Activated naive CD8-positive, alpha-beta T cell treated with anti-CD3 and anti-CD28 coated beads, Interleukin-2, amount 50 U/mL, for 16 hours (primary cell): ENCODE measurements around the gene FAM9C.
"Not testable (repeated sequence)": the region's sequence is repeated elsewhere in the genome, so short reads cannot be mapped to it uniquely, and the experiment has no call there.

Source experiments
- DNase-seq: peaks from one replicate; pipeline ENCODE4 v3.0.0-alpha.2; 2020; ENCODE audit warnings: low read depth, low spot score

The FAM9C gene

GRCh38 chrX:13076176-13076961 is 31.9 kb upstream of the FAM9C start:
- DNase-seq, result no peak

- DNase-seq, result no peak
These were observed 30.2 kb upstream of the FAM9C start for GRCh38 chrX:13074297-13075262.

- no peak for DNase-seq
These were observed 25.5 kb upstream of the FAM9C start for GRCh38 chrX:13069771-13070416.

GRCh38 chrX:13068651-13069050 is 24.2 kb upstream of the FAM9C start:
- no peak for DNase-seq

- no peak for DNase-seq
These were observed 23.4 kb upstream of the FAM9C start for GRCh38 chrX:13067773-13068172.

GRCh38 chrX:13066391-13066790 is 22.0 kb upstream of the FAM9C start:
- DNase-seq, result no peak

GRCh38 chrX:13064599-13065143 is 20.3 kb upstream of the FAM9C start:
- DNase-seq, result no peak

- DNase-seq, result not testable (repeated sequence)
These were observed 18.7 kb upstream of the FAM9C start for GRCh38 chrX:13063124-13063523.

- DNase-seq, result not testable (repeated sequence)
These were observed 17.9 kb upstream of the FAM9C start for GRCh38 chrX:13062331-13062730.

- not testable (repeated sequence) for DNase-seq
These were observed 16.8 kb upstream of the FAM9C start for GRCh38 chrX:13061215-13061708.

- no peak for DNase-seq
These were observed 15.4 kb upstream of the FAM9C start for GRCh38 chrX:13059637-13060499.

GRCh38 chrX:13055486-13055885 is 11.1 kb upstream of the FAM9C start:
- no peak for DNase-seq

GRCh38 chrX:13053171-13053570 is 8.8 kb upstream of the FAM9C start:
- no peak for DNase-seq

GRCh38 chrX:13051529-13052172 is 7.2 kb upstream of the FAM9C start:
- DNase-seq, result no peak

GRCh38 chrX:13051167-13051528 is 6.7 kb upstream of the FAM9C start:
- no peak for DNase-seq

- no peak for DNase-seq
These were observed 5.7 kb upstream of the FAM9C start for GRCh38 chrX:13050151-13050550.

GRCh38 chrX:13048280-13048679 is 3.9 kb upstream of the FAM9C start:
- DNase-seq, result no peak

GRCh38 chrX:13047759-13048158 is 3.3 kb upstream of the FAM9C start:
- DNase-seq, result no peak

- DNase-seq, result no peak
These were observed 1.9 kb upstream of the FAM9C start for GRCh38 chrX:13046141-13046855.

GRCh38 chrX:13043938-13044337 is 482 bp downstream of the FAM9C start:
- DNase-seq, result no peak
